GM19324 (cell line): ENCODE data around the gene SYT6.

Experiments used
- ATAC-seq: cut with Tn5 transposase; IDR thresholded peaks from one replicate; pipeline ENCODE4 v1.9.1; 2021; ENCODE audit warnings: mild to moderate bottlenecking, moderate library complexity; ENCODE audit not compliant: unreplicated experiment, low FRiP score

SYT6 gene, protein sequence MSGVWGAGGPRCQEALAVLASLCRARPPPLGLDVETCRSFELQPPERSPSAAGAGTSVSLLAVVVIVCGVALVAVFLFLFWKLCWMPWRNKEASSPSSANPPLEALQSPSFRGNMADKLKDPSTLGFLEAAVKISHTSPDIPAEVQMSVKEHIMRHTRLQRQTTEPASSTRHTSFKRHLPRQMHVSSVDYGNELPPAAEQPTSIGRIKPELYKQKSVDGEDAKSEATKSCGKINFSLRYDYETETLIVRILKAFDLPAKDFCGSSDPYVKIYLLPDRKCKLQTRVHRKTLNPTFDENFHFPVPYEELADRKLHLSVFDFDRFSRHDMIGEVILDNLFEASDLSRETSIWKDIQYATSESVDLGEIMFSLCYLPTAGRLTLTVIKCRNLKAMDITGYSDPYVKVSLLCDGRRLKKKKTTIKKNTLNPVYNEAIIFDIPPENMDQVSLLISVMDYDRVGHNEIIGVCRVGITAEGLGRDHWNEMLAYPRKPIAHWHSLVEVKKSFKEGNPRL

DNA sequence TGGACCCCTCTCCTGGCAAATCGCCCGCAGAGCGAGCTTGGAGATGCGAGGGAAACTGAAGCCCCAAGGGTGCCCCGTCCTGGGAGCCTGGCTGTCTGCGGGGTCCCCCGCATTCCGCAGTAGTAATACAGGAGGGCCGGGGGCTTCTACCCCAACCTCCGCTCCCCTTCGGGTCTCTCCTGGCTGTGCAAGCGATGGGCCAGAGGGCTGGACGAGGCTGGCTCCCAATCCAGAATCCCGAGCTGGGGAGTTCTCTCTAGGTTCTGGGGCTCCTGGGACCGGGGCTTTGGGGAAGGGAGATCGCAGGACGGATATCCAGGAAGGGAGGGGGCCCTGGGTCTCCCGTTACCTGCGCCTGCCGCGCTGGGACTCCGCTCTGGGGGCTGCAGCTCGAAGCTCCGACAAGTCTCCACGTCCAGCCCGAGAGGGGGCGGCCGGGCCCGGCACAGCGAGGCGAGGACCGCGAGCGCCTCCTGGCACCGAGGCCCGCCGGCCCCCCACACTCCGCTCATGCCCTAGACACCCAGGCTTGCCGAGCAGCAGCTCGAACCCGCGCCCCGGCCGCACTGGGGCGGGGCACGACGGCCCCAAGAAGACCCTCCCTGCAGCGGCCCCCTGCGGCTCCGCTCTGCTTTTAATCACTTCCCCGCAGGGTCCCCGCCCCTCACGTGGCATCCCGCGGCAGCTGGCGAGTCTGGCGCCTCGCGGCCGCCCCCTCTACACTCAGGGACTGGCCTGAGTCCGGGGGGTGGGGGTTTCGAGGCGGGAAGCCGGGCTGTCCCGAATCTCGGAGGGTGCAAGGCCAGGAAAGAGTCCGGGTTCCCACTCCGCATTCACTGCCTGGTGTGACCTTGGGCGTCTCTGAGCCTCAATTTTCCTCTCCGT lies at the start of gene SYT6:
Gene SYT6, minus strand, starts transcription at position 609 of the 885 bp plus-strand sequence. Its CDS starts 97 bp downstream, at position 512.
- no peak for ATAC-seq

- ATAC-seq, result no peak
Measured at GRCh38 chr1:114201486-114201885, 47.8 kb upstream of the SYT6 start.

- ATAC-seq, result no peak
Measured at GRCh38 chr1:114199017-114199594, 45.4 kb upstream of the SYT6 start.

GRCh38 chr1:114196992-114197907 lies 43.6 kb upstream of the SYT6 start:
- no peak for ATAC-seq

- no peak for ATAC-seq
Measured at GRCh38 chr1:114195819-114196218, 42.1 kb upstream of the SYT6 start.

- ATAC-seq, result no peak
Measured at GRCh38 chr1:114192328-114192727, 38.7 kb upstream of the SYT6 start.

- no peak for ATAC-seq
Measured at GRCh38 chr1:114189398-114189797, 35.7 kb upstream of the SYT6 start.

DNA sequence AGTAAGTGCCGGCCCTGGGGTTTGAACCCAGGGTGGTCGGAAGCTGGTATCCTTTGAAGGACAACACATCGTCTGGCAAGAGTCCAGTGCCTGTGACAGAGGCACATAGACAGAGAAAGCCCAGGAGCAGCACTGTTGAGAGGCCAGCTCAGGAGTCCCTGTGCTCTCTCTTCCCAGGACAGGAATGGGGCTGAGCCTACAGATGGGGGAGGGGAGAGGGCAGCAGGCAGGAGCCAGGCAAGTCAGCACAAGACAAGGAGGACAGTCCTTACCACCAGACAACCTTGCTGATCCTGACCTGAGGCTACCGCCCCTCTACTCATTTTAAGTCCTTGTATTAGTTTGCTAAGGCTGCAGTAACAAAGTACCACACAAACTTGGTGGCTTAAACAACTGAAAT lies 27.7 kb upstream of the SYT6 start:
- ATAC-seq, result no peak

DNA sequence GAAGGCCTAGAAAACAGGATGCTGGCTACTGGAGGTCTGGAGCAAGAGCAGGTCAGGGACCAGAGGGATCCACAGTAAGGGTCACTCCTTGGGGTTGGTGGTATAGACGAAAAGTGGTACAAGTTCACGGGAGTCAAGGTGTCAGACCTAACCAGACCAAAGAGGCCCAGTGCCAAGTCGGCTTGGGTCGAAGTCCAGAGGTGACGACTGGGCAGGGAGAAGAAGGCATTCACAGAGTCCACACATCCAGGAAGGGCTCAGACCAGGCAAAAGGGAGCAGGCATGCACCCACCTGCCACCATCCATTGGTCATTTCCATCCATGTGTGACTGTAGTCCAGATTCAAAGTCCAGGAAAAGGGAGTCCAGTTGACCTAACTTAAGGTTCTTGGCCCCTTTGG lies 27.1 kb upstream of the SYT6 start:
- no peak for ATAC-seq

DNA sequence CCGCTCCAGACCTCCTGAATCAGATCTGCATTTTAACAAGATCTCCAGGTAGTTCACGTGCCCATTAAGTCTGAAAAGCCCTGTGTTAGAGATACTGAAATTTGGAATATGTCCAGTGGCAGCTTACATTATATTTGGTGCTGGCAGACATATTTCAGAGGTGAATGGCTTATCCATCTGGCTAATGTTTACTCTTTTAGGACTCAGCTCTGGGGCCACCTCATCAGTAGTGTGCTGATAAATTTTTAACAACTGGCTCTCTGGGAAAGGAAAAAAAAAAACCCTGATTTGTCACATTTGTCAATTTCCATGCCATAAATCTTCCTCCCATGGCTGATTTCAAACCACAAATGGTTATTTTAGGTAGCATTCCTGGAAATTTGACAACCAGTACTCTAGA lies 25.3 kb upstream of the SYT6 start:
- no peak for ATAC-seq

DNA sequence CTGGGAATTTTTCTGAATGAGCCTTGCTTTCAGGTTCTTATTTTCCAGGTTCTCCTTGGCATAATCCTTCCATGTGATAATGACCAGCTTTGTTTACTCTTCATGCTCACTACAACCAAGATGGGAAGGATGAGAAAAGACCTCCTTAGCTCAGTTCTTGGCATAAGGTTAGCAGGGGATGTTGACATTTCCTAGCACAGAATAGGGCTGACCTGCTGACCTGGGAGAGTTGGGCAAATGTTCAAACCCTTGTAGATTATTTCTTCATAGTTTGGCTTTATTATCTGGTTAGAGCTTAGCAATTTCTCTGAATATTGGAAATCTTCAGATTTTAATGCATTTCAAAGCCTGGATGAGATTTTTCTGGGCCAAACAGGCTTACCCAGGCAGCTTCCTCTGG lies 23.6 kb upstream of the SYT6 start:
- ATAC-seq, result no peak

GRCh38 chr1:114176366-114176765 lies 22.7 kb upstream of the SYT6 start:
- no peak for ATAC-seq

GRCh38 chr1:114173680-114174079 lies 20.0 kb upstream of the SYT6 start:
- ATAC-seq, result no peak

DNA sequence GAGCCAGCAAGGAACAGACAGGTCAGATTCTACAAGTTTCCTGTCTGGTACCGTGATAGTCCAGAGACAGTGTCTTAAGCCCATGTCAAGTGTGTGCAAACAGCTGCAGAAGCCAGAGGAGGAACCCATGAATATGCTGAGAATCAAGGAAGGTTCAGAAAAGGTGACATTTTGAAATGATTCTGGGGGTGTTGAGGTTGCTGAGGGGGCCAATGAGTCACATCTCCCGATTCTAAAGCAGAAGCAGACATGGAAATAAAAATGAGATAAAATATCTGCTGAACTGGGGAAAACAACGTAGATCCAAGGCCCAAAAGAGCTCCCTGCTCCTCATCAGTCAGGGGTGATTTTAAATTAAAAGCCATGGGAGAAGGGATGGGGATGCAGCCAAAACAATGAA lies 15.8 kb upstream of the SYT6 start:
- no peak for ATAC-seq

DNA sequence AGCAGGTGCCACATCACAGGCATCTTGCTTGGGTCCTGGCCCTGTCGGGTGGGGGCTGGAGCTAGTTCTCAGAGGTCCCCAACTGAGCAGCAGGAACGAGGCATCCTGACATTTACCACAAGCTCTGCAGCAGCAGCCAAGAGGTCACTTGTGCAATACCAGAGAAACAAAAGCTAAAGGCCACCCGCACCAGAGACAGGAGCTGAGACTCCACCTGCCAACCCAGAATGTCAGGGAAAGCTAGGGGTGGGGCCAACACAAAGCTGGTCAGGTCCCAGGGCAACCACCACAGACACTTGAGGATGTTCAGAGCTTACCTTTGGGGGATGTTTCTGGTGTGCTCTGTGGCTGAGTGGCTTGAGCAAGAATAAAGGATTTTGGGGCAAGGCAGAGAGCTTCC lies 13.6 kb upstream of the SYT6 start:
- ATAC-seq, result no peak

DNA sequence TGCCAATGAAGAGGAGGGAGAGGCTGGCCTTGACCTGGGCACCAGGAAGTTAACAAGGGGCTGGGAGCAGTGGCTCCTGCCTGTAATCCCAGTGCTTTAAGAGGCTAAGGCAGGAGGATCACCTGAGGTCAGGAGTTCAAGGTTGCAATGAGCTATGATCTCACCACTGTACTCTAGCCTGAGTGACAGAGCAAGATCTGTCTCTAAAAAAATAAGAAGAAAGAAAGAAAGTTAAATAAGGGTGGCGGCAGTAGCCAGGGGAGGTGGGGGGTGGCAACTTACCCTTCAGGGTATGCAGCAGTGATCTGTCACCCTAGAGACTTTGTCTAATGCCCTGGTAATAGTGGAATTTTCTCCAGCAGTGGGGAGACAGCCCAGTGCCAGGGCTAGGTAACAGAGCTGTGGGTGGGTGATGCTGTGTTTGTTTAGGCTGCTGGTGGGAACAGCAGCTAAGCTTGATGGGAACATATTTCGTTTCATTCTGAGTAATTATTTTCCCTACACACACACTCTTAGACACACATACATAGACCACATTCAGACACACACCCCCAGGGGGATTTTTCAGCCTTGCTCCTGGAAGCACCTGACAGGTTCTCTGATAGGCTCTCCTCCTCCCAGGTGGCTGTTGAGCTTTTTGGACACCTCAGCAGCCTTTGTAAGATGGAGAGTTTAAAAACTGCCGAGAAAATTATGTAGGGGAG lies 11.3 kb upstream of the SYT6 start:
- ATAC-seq, result no peak

GRCh38 chr1:114159941-114160340 lies 6.3 kb upstream of the SYT6 start:
- ATAC-seq, result no peak

DNA sequence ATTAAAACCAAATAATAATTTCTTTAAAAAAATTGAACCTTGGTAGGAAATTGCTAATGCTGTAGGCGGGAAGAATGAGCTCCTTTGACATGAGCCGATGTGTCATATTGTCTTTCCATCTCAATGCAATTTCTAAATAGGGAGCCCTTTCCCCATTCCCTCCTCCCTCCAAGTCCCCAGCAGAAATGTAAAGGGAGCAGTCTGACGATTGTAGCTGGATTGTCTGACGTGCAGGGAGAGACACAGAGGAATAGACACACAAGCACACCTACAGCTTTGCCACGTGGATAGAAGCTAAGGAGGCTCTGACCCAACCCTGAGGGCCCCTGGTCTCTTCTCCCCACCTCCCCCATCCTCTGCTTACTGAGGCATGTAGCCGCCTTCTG lies 3.6 kb upstream of the SYT6 start:
- no peak for ATAC-seq

DNA sequence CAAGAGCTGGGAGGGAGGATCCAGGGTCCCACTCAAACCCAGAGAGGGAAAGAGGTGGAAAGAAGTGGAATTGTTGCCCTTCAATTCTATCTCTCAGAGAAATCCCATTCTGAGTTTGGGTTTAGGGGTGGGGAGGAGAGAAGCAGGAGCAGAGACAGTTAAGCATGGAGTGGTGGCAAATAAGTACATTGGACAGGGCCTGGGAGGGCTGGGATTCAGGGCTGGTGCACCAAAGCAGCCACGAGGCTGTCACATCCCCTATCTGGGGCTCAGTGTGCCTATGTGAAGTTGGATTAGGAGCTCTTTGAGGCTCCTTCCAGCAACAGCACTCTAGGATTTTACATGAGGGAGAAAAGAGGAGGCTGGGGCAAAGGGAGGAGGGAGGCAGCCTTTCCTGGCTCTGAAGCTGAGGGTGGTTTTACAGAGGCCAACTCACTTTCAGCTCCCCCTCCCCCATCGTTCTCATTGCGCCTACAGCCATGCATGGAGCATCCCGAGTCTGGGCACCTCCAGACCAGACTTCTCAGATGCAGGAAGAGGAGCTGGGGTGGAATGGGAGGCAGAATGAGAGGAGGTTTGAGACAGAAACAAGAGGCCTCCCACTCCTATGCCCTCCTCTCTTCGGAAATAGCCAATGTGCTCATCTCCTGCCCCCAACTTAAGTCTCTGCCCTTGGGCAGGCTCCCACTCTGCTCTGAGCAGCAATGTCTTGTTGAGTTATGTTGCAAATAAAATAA lies 3.0 kb upstream of the SYT6 start:
- no peak for ATAC-seq
